K562 (cell line): ENCODE measurements around the gene SLC34A1. TPM values are rescaled to one million over a fixed set of nuclear protein-coding genes. Genes with fewer than 3 reads are reported as not detected.

Experiments used
- BCOR ChIP-seq: fragments of 450-650 bp; IDR thresholded peaks from 2 replicates; pipeline ENCODE4 v1.6.1; 2016
- C11orf30 ChIP-seq: fragments of 450-650 bp; IDR thresholded peaks from 2 replicates; pipeline ENCODE4 v1.6.1; 2016; ENCODE audit warnings: low read depth, mild to moderate bottlenecking
- CREB1 ChIP-seq, 2 experiments: sonication (generic) in 1 of 2; formaldehyde crosslinking in 1 of 2; IDR thresholded peaks; 2 replicates each; pipeline versions ENCODE4 v1.6.1 to v1.8.0; 2012 to 2022; ENCODE audit warnings: inconsistent platforms in 1 of 2, mild to moderate bottlenecking in 1 of 2, missing genetic modification reagents in 1 of 2, moderate library complexity in 1 of 2
- FOXM1 ChIP-seq, 2 experiments: fragments of 450-650 bp in 1 of 2; sonication (generic) in 1 of 2; formaldehyde crosslinking in 1 of 2; IDR thresholded peaks; 2 replicates each; pipeline versions ENCODE4 v1.6.1 to v1.9.0; 2017 to 2022; ENCODE audit warnings: low read depth in 2 of 2, mild to moderate bottlenecking in 2 of 2, missing genetic modification reagents in 1 of 2, moderate library complexity in 1 of 2
- HDAC2 ChIP-seq: fragments of 450-650 bp; IDR thresholded peaks from 2 replicates; pipeline ENCODE4 v1.6.1; 2016; ENCODE audit warnings: mild to moderate bottlenecking
- HDAC8 ChIP-seq: fragments of 450-650 bp; IDR thresholded peaks from 2 replicates; pipeline ENCODE4 v1.6.1; 2016; ENCODE audit warnings: mild to moderate bottlenecking, missing genetic modification characterization, moderate library complexity, missing compliant biosample characterization
- MXI1 ChIP-seq: IDR thresholded peaks from 2 replicates; pipeline ENCODE4 v1.6.1; 2011; ENCODE audit warnings: low read depth, mild to moderate bottlenecking, improper control_type of control experiment, low read length
- NCOA6 ChIP-seq: fragments of 450-650 bp; IDR thresholded peaks from 2 replicates; pipeline ENCODE4 v1.6.1; 2017; ENCODE audit warnings: mild to moderate bottlenecking
- PKNOX1 ChIP-seq: fragments of 450-650 bp; IDR thresholded peaks from 2 replicates; pipeline ENCODE4 v1.6.1; 2016
- SMC3 ChIP-seq: conservative IDR thresholded peaks from 2 replicates; pipeline ENCODE4 v1.6.1; 2011; ENCODE audit warnings: low read depth, low read length, improper control_type of control experiment; ENCODE audit not compliant: insufficient read depth
- STAT5B ChIP-seq: fragments of 250-450 bp; sonication (Bioruptor Pico); IDR thresholded peaks from 2 replicates; pipeline ENCODE4 v1.8.0; 2021; ENCODE audit warnings: mild to moderate bottlenecking, inconsistent platforms
- TCF7 ChIP-seq: sonication (generic); IDR thresholded peaks from 2 replicates; pipeline ENCODE4 v1.6.1; 2016; ENCODE audit warnings: antibody characterized with exemption, borderline replicate concordance
- ZBTB11 ChIP-seq, 3 experiments: fragments of 200-800 bp in 1 of 3; fragments of 250-450 bp in 1 of 3; fragments of 450-650 bp in 1 of 3; sonication (Bioruptor Pico) in 1 of 3; sonication (Bioruptor generic) in 1 of 3; formaldehyde crosslinking in 1 of 3; IDR thresholded peaks; 2 replicates each; pipeline versions ENCODE4 v1.6.1 to v1.8.0; 2016 to 2022; ENCODE audit warnings: mild to moderate bottlenecking in 2 of 3, missing genetic modification characterization in 2 of 3, missing compliant biosample characterization in 1 of 3, moderate library complexity in 1 of 3
- ZNF398 ChIP-seq: fragments of 250-450 bp; sonication (Bioruptor Pico); IDR thresholded peaks from 2 replicates; pipeline ENCODE4 v1.8.0; 2021; ENCODE audit warnings: moderate library complexity, mild to moderate bottlenecking, inconsistent platforms
- polyA plus RNA-seq, 8 experiments: library from polyadenylated mRNA; depleted of rRNA in 4 of 8; stranded (reverse) in 5 of 8; unstranded in 3 of 8; fragments of >200 nt; fragmentation: Nextera tagmentation in 2 of 8; fragmentation: Illumina TruSeq in 1 of 8; extraction: Ambion mirVana in 2 of 8; extraction: Trizol in 1 of 8; gene quantifications; 2 replicates each; pipeline versions ENCODE4 v1.2.1 to v1.2.3, GENCODE V29; 2011 to 2014; ENCODE audit warnings: inconsistent platforms in 1 of 8, missing spikeins in 1 of 8
- total RNA-seq, 7 experiments: library from RNA; depleted of rRNA in 6 of 7; stranded (reverse); fragments of >200 nt in 6 of 7; fragmentation: Illumina TruSeq in 2 of 7; extraction: Trizol in 2 of 7; gene quantifications; 2 replicates each; pipeline versions ENCODE4 v1.2.1 to v1.2.3, GENCODE V29; 2011 to 2021; ENCODE audit warnings: low replicate concordance in 1 of 7

Gene SLC34A1
- total and polyA plus RNA-seq, 9 of the 15 experiments (the other 6 are each of a cell fraction or from before 2014, with no cell fraction given), result not detected

- no peak; a peak in 1 of 6 replicates for TF ChIP-seq ZBTB11 (CRISPR knock-in tag; IDR thresholded peaks at IDR 0.05)
- no peak for TF ChIP-seq MXI1
- TF ChIP-seq TCF7, result no peak
- TF ChIP-seq ZNF398 (CRISPR knock-in tag), result no peak
- no peak for TF ChIP-seq PKNOX1
- peak; percentile 98 for TF ChIP-seq HDAC2
- TF ChIP-seq CREB1 (IDR thresholded peaks at IDR 0.05), result no peak
- TF ChIP-seq CREB1 (CRISPR knock-in tag; IDR thresholded peaks at IDR 0.05), result no peak
- no peak for TF ChIP-seq HDAC8
- TF ChIP-seq C11orf30, result no peak
- TF ChIP-seq STAT5B (CRISPR knock-in tag), result no peak
- TF ChIP-seq FOXM1 (IDR thresholded peaks at IDR 0.05; ENCODE audit: low read depth), result peak; percentile 33; the same call in 1 of the 2 replicates
- no peak for TF ChIP-seq FOXM1 (CRISPR knock-in tag; IDR thresholded peaks at IDR 0.05; ENCODE audit: low read depth)
- no peak for TF ChIP-seq SMC3
- TF ChIP-seq BCOR, result peak; percentile 100
- TF ChIP-seq NCOA6, result no peak
Observed at GRCh38 chr5:177363565-177363964, 20.7 kb upstream of the SLC34A1 start (continued).
